Osteoblast (primary cell): ENCODE measurements around the gene KDELR3. TPM values are rescaled to one million over a fixed set of nuclear protein-coding genes. Genes with fewer than 3 reads are reported as not detected.

Experiments
- DNase-seq: peaks from one replicate; pipeline ENCODE4 v3.0.0; 2011; ENCODE audit warnings: low spot score, mixed read lengths; ENCODE audit not compliant: insufficient read length; ENCODE audit errors: missing footprints
- H2AFZ ChIP-seq: 2 replicates; pipeline ENCODE4 v1.6.0; 2011; ENCODE audit warnings: mild to moderate bottlenecking, low read length
- H3K27ac ChIP-seq: 2 replicates; pipeline ENCODE4 v1.5.1; 2011; ENCODE audit warnings: mild to moderate bottlenecking, low read depth, low read length, moderate library complexity
- H3K27me3 ChIP-seq: 2 replicates; pipeline ENCODE4 v1.6.0; 2012; ENCODE audit warnings: mild to moderate bottlenecking, control low read depth, inconsistent platforms, low read length, moderate library complexity; ENCODE audit not compliant: insufficient read depth
- H3K36me3 ChIP-seq: 2 replicates; pipeline ENCODE4 v1.5.1; 2011; ENCODE audit warnings: mild to moderate bottlenecking, low read length, control low read depth, moderate library complexity; ENCODE audit not compliant: insufficient read depth
- H3K4me1 ChIP-seq: 2 replicates; pipeline ENCODE4 v1.5.1; 2011; ENCODE audit warnings: mild to moderate bottlenecking, low read length, control low read depth, moderate library complexity; ENCODE audit not compliant: insufficient read depth
- H3K4me2 ChIP-seq: 2 replicates; pipeline ENCODE4 v1.6.0; 2011; ENCODE audit warnings: mild to moderate bottlenecking, low read length; ENCODE audit not compliant: insufficient read depth
- H3K4me3 ChIP-seq: fragments of 200-600 bp; sonication (generic); 3 replicates; pipeline ENCODE4 v1.5.1; 2012; ENCODE audit warnings: mild to moderate bottlenecking, low read length, inconsistent platforms; ENCODE audit not compliant: insufficient read depth
- H3K79me2 ChIP-seq: 2 replicates; pipeline ENCODE4 v1.6.0; 2012; ENCODE audit warnings: mild to moderate bottlenecking, low read length, control low read depth, inconsistent platforms; ENCODE audit not compliant: insufficient read depth
- H3K9me3 ChIP-seq: 2 replicates; pipeline ENCODE4 v1.5.1; 2011; ENCODE audit warnings: low read depth, low read length, control low read depth
- H4K20me1 ChIP-seq: 2 replicates; pipeline ENCODE4 v1.6.0; 2012; ENCODE audit warnings: mild to moderate bottlenecking, low read length, control low read depth; ENCODE audit not compliant: insufficient read depth
- CTCF ChIP-seq: IDR thresholded peaks from 2 replicates; pipeline ENCODE4 v1.5.1; 2011; ENCODE audit warnings: mild to moderate bottlenecking, low read depth, low read length, moderate library complexity; ENCODE audit errors: extremely low read depth
- total RNA-seq: library from RNA; depleted of rRNA; stranded (reverse); fragments of >200 nt; gene quantifications from 2 replicates; pipeline ENCODE4 v1.2.3, GENCODE V29; 2012

Gene KDELR3
- total RNA-seq, 1 donor = 142 TPM

GRCh38 chr22:38510416-38510970, 42.6 kb downstream of the KDELR3 start:
- no peak for DNase-seq
- Histone ChIP-seq H3K9me3 (no peaks in the 10 kb centered on the region), H2AFZ (no peak overlapping the region), H3K4me1 (no peaks in the 10 kb centered on the region), H3K4me3 (no peak overlapping the region), H3K36me3 (no peaks in the 10 kb centered on the region), H4K20me1 (no peaks in the 10 kb centered on the region), H3K79me2 (peaks cover 6% of the 10 kb centered on the region), H3K27ac (no peak overlapping the region), H3K27me3 (no peaks in the 10 kb centered on the region), H3K4me2 (no peak overlapping the region)
- TF ChIP-seq CTCF = no peak

- TF ChIP-seq CTCF = no peak
- no peaks in the 10 kb centered on the region for H4K20me1 ChIP-seq
- no peak overlapping the region for H3K4me3 ChIP-seq
- no peaks in the 10 kb centered on the region for H3K4me1 ChIP-seq
- no peak for DNase-seq
- H2AFZ ChIP-seq = no peak overlapping the region
- H3K4me2 ChIP-seq = no peak overlapping the region
- no peaks in the 10 kb centered on the region for H3K9me3 ChIP-seq
- H3K27ac ChIP-seq = no peak overlapping the region
- H3K27me3 ChIP-seq = no peaks in the 10 kb centered on the region
- H3K36me3 ChIP-seq = no peaks in the 10 kb centered on the region
- H3K79me2 ChIP-seq = no peaks in the 10 kb centered on the region
Measured at GRCh38 chr22:38513063-38513462, 45.2 kb downstream of the KDELR3 start.

- no peak for TF ChIP-seq CTCF
- Histone ChIP-seq H3K4me3 (no peak overlapping the region), H3K79me2 (no peaks in the 10 kb centered on the region), H3K36me3 (no peaks in the 10 kb centered on the region), H3K9me3 (no peaks in the 10 kb centered on the region), H3K27me3 (no peaks in the 10 kb centered on the region), H4K20me1 (no peaks in the 10 kb centered on the region), H2AFZ (no peak overlapping the region), H3K4me2 (no peak overlapping the region), H3K4me1 (no peaks in the 10 kb centered on the region), H3K27ac (no peak overlapping the region)
- peak; percentile 32 for DNase-seq
Measured at GRCh38 chr22:38518620-38519019, 50.7 kb downstream of the KDELR3 start.

GRCh38 chr22:38519453-38520250, 51.8 kb downstream of the KDELR3 start:
- DNase-seq = peak; percentile 39
- Histone ChIP-seq H4K20me1 (no peaks in the 10 kb centered on the region), H3K27ac (no peak overlapping the region), H3K36me3 (no peaks in the 10 kb centered on the region), H3K27me3 (no peaks in the 10 kb centered on the region), H3K9me3 (no peaks in the 10 kb centered on the region), H3K4me3 (no peak overlapping the region), H3K4me1 (no peaks in the 10 kb centered on the region), H3K79me2 (no peaks in the 10 kb centered on the region), H2AFZ (no peak overlapping the region), H3K4me2 (no peak overlapping the region)
- TF ChIP-seq CTCF = no peak
